ENCODE results near the gene NOX4. TPM values are rescaled to one million over a fixed set of nuclear protein-coding genes. Genes with fewer than 3 reads are reported as not detected.

The NOX4 gene
- total RNA-seq, 1 experiment from 2014 or later: not detected

- no peaks in the 10 kb centered on the region for H3K9me3 Mint-ChIP-seq (ENCODE audit: unreplicated experiment)
- ChIA-PET POLR2A (no interaction called here), CTCF (interaction anchor here (0.7 kb wide), 1 partner anchor 9 kb away, joined by 3 read pairs; no protein-coding TSS in a partner anchor)
- no peak overlapping the region for H3K4me3 Mint-ChIP-seq (ENCODE audit: unreplicated experiment)
- H3K27ac Mint-ChIP-seq (ENCODE audit: low read depth, unreplicated experiment): no peak overlapping the region
- no peak for TF ChIP-seq CTCF (IDR thresholded peaks at IDR 0.05; ENCODE audit: unreplicated experiment)
- H3K36me3 Mint-ChIP-seq (ENCODE audit: insufficient read depth, unreplicated experiment): no peaks in the 10 kb centered on the region
- peaks cover 91% of the 10 kb centered on the region for H3K27me3 Mint-ChIP-seq (ENCODE audit: insufficient read depth, unreplicated experiment)
- no TSS peak for BruUV-seq (replicated peaks)
- no peaks in the 10 kb centered on the region for H3K4me1 Mint-ChIP-seq (ENCODE audit: insufficient read depth, unreplicated experiment)
- DNase-seq (ENCODE audit: unreplicated experiment): no peak
- intact Hi-C loops (cut with micrococcal nuclease): no loop called here
These were observed 2.3 kb upstream of the NOX4 start for GRCh38 chr11:89493431-89493830.

- no TSS peak for BruUV-seq (replicated peaks)
- no peak for TF ChIP-seq CTCF (IDR thresholded peaks at IDR 0.05; ENCODE audit: unreplicated experiment)
- Mint-ChIP-seq H3K27ac (ENCODE audit: low read depth, unreplicated experiment) (no peak overlapping the region), H3K4me3 (ENCODE audit: unreplicated experiment) (no peak overlapping the region), H3K36me3 (ENCODE audit: insufficient read depth, unreplicated experiment) (no peaks in the 10 kb centered on the region), H3K9me3 (ENCODE audit: unreplicated experiment) (no peaks in the 10 kb centered on the region), H3K27me3 (ENCODE audit: insufficient read depth, unreplicated experiment) (peaks cover 84% of the 10 kb centered on the region), H3K4me1 (ENCODE audit: insufficient read depth, unreplicated experiment) (no peaks in the 10 kb centered on the region)
- POLR2A ChIA-PET: no interaction called here
- intact Hi-C loops (cut with micrococcal nuclease): no loop called here
- no peak for DNase-seq (ENCODE audit: unreplicated experiment)
- CTCF ChIA-PET: interaction anchor here (0.6 to 0.9 kb wide), 2 partner anchors 85 to 1416 kb away, joined by 3 to 6 read pairs; no protein-coding TSS in a partner anchor
These were observed 584 bp downstream of the NOX4 start for GRCh38 chr11:89490602-89490980.

- TF ChIP-seq CTCF (IDR thresholded peaks at IDR 0.05; ENCODE audit: unreplicated experiment): no peak
- BruUV-seq (replicated peaks): no TSS peak
- Mint-ChIP-seq H3K36me3 (ENCODE audit: insufficient read depth, unreplicated experiment) (no peaks in the 10 kb centered on the region), H3K27ac (ENCODE audit: low read depth, unreplicated experiment) (no peak overlapping the region), H3K4me3 (ENCODE audit: unreplicated experiment) (no peak overlapping the region), H3K9me3 (ENCODE audit: unreplicated experiment) (no peaks in the 10 kb centered on the region), H3K27me3 (ENCODE audit: insufficient read depth, unreplicated experiment) (peaks cover 80% of the 10 kb centered on the region), H3K4me1 (ENCODE audit: insufficient read depth, unreplicated experiment) (no peaks in the 10 kb centered on the region)
- POLR2A ChIA-PET: no interaction called here
- intact Hi-C loops (cut with micrococcal nuclease): no loop called here
- DNase-seq (ENCODE audit: unreplicated experiment): no peak
- CTCF ChIA-PET: interaction anchor here (0.6 kb wide), 1 partner anchor 1416 kb away, joined by 3 read pairs; no protein-coding TSS in a partner anchor
These were observed 1.2 kb downstream of the NOX4 start for GRCh38 chr11:89489930-89490329.

GRCh38 chr11:89487016-89487415 lies 4.2 kb downstream of the NOX4 start:
- H3K27ac Mint-ChIP-seq (ENCODE audit: low read depth, unreplicated experiment): no peak overlapping the region
- no peak for TF ChIP-seq CTCF (IDR thresholded peaks at IDR 0.05; ENCODE audit: unreplicated experiment)
- no peak overlapping the region for H3K4me3 Mint-ChIP-seq (ENCODE audit: unreplicated experiment)

More at GRCh38 chr11:89487016-89487415, 4.2 kb downstream of the NOX4 start:
- BruUV-seq (replicated peaks): no TSS peak
- Mint-ChIP-seq H3K4me1 (ENCODE audit: insufficient read depth, unreplicated experiment) (no peaks in the 10 kb centered on the region), H3K27me3 (ENCODE audit: insufficient read depth, unreplicated experiment) (peaks cover 84% of the 10 kb centered on the region), H3K36me3 (ENCODE audit: insufficient read depth, unreplicated experiment) (no peaks in the 10 kb centered on the region), H3K9me3 (ENCODE audit: unreplicated experiment) (no peaks in the 10 kb centered on the region)
- intact Hi-C loops (cut with micrococcal nuclease): no loop called here
- DNase-seq (ENCODE audit: unreplicated experiment): no peak
- POLR2A ChIA-PET: no interaction called here
- CTCF ChIA-PET: no interaction called here

Data from MCF 10A (cell line).